Fibroblast of pulmonary artery (primary cell): ENCODE results near the gene TRIM45.

Source experiments
- DNase-seq: peaks from one replicate; pipeline ENCODE4 v3.0.0-alpha.2; 2010; ENCODE audit warnings: low read depth
- H3K4me3 ChIP-seq: replicated peaks from 2 replicates; pipeline ENCODE4 v1.5.1; 2011; ENCODE audit warnings: low read depth, mild to moderate bottlenecking, control low read depth, low read length, moderate library complexity
- CTCF ChIP-seq: IDR thresholded peaks from 2 replicates; pipeline ENCODE4 v1.5.1; 2011; ENCODE audit warnings: mild to moderate bottlenecking, control low read depth, low read length, inconsistent platforms; ENCODE audit errors: missing control alignments

The TRIM45 gene

GRCh38 chr1:117143871-117144270 is 22.3 kb upstream of the TRIM45 start:
- DNase-seq, result no peak
- TF ChIP-seq CTCF, result no peak

GRCh38 chr1:117143172-117143571 is 21.6 kb upstream of the TRIM45 start:
- TF ChIP-seq CTCF, result no peak
- no peak overlapping the region for H3K4me3 ChIP-seq
- DNase-seq, result no peak

More at GRCh38 chr1:117143871-117144270, 22.3 kb upstream of the TRIM45 start:
- no peak overlapping the region for H3K4me3 ChIP-seq

- no peak for TF ChIP-seq CTCF
- H3K4me3 ChIP-seq, result no peak overlapping the region
- no peak for DNase-seq
Measured at GRCh38 chr1:117142200-117142599, 20.7 kb upstream of the TRIM45 start.

- no peak for TF ChIP-seq CTCF
- no peak for DNase-seq
- no peak overlapping the region for H3K4me3 ChIP-seq
Measured at GRCh38 chr1:117138561-117138960, 17.0 kb upstream of the TRIM45 start.

- H3K4me3 ChIP-seq, result no peak overlapping the region
- TF ChIP-seq CTCF, result no peak
- DNase-seq, result no peak
Measured at GRCh38 chr1:117138106-117138505, 16.6 kb upstream of the TRIM45 start.

- no peak for TF ChIP-seq CTCF
- H3K4me3 ChIP-seq, result no peak overlapping the region
- no peak for DNase-seq
Measured at GRCh38 chr1:117137281-117137855, 15.8 kb upstream of the TRIM45 start.

- H3K4me3 ChIP-seq, result no peak overlapping the region
- no peak for TF ChIP-seq CTCF
- DNase-seq, result no peak
Measured at GRCh38 chr1:117136749-117137148, 15.2 kb upstream of the TRIM45 start.
